Activated CD4-positive, alpha-beta T cell treated with anti-CD3 and anti-CD28 coated beads for 48 hours (primary cell): Measurements from ENCODE around the gene CIAO2B.
"Not testable (repeated sequence)": the region's sequence is repeated elsewhere in the genome, so short reads cannot be mapped to it uniquely, and the experiment has no call there.

ENCODE experiments used
- DNase-seq: peaks from one replicate; pipeline ENCODE4 v3.0.0-alpha.2; 2020

Gene CIAO2B

GRCh38 chr16:66955363-66956153 is 21.4 kb upstream of the CIAO2B start:
- DNase-seq = not testable (repeated sequence)

GRCh38 chr16:66954097-66954659 is 20.0 kb upstream of the CIAO2B start:
- DNase-seq = peak; percentile 88

GRCh38 chr16:66953462-66954096 is 19.4 kb upstream of the CIAO2B start:
- no peak for DNase-seq

GRCh38 chr16:66952430-66953110 is 18.4 kb upstream of the CIAO2B start:
- DNase-seq = no peak

GRCh38 chr16:66950971-66951790 is 17.0 kb upstream of the CIAO2B start:
- DNase-seq = no peak

GRCh38 chr16:66950437-66950836 is 16.2 kb upstream of the CIAO2B start:
- no peak for DNase-seq

GRCh38 chr16:66949472-66949871 is 15.3 kb upstream of the CIAO2B start:
- no peak for DNase-seq

- no peak for DNase-seq
These were observed 14.6 kb upstream of the CIAO2B start for GRCh38 chr16:66948837-66949225.

GRCh38 chr16:66948134-66948836 is 14.1 kb upstream of the CIAO2B start:
- DNase-seq = no peak

- peak; percentile 91 for DNase-seq
These were observed 13.3 kb upstream of the CIAO2B start for GRCh38 chr16:66947302-66948065.

GRCh38 chr16:66946974-66947301 is 12.7 kb upstream of the CIAO2B start:
- DNase-seq = no peak

- no peak for DNase-seq
These were observed 12.3 kb upstream of the CIAO2B start for GRCh38 chr16:66946541-66946940.

- DNase-seq = no peak
These were observed 11.7 kb upstream of the CIAO2B start for GRCh38 chr16:66945939-66946338.

GRCh38 chr16:66944971-66945370 is 10.8 kb upstream of the CIAO2B start:
- DNase-seq = not testable (repeated sequence)

- no peak for DNase-seq
These were observed 9.8 kb upstream of the CIAO2B start for GRCh38 chr16:66944054-66944441.

- no peak for DNase-seq
These were observed 9.3 kb upstream of the CIAO2B start for GRCh38 chr16:66943426-66944053.

- DNase-seq = no peak
These were observed 8.8 kb upstream of the CIAO2B start for GRCh38 chr16:66942981-66943380.

GRCh38 chr16:66940236-66940635 is 6.0 kb upstream of the CIAO2B start:
- DNase-seq = no peak

- DNase-seq = no peak
These were observed 5.2 kb upstream of the CIAO2B start for GRCh38 chr16:66939366-66939765.

GRCh38 chr16:66937725-66938337 is 3.6 kb upstream of the CIAO2B start:
- DNase-seq = no peak
